NCI-H187 (cell line): ENCODE data around the gene RYK.

ENCODE experiments used
- DNase-seq, 2 experiments: peaks; one replicate each; lab custom pipeline; 2025; lab: John Stamatoyannopoulos, UW

The RYK gene

DNA sequence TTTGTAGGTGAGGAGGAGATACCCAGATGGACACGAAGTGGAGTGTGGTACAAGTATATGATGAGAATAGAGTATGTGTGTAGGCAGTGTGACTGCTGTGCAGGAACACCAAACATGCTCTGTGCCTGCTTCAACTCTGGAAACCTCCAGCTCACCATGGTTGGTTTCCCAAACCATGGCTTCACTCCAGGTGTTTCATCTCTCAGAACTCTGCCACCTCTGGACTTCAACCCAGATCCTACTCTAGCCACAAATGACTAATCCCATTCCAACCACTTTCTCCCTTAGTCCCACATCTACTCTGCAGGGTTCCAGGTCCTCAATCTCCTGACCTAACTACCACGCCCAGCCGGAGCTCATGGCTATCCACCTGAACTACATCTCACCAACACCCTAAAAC is 102.1 kb downstream of the RYK start:
- no peak for DNase-seq

DNA sequence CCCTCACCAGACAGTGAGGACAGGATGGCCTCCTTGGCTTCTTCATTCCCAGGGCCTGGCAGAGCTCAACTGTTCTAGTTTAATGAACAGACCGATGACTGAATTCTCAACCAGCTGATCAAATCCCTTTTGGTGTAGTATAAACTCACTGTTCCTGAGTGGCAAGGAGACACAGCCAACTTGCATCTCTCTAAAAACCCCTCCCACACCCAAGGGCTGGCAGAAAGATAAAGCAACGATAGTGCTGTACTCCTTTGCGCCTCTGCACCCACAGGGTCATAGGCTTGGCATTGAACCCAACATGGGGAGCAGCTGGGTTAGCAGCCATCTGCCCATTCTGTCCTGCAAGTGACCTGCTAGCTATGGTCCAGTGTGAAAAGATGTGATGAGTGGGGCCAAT is 103.2 kb downstream of the RYK start:
- no peak for DNase-seq

DNA sequence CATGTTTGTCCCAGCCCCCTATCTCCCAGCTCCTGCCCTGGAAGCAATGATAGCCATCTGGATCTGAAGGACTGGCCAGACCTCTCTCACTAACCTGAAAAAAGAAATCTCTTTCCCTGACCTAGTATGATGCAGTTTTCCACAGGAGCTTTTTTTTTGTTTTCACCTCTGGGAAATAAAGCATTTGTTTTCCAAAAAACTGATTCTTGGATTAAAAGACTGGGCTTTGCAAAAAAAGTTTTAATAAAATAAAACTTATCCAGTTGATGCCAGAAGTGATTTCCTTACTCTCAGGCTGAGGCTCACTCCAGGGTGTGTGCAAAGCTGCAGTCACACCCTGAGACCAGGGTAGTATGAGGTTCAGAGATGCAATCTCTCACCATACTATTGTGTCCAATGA is 104.0 kb downstream of the RYK start:
- no peak for DNase-seq

DNA sequence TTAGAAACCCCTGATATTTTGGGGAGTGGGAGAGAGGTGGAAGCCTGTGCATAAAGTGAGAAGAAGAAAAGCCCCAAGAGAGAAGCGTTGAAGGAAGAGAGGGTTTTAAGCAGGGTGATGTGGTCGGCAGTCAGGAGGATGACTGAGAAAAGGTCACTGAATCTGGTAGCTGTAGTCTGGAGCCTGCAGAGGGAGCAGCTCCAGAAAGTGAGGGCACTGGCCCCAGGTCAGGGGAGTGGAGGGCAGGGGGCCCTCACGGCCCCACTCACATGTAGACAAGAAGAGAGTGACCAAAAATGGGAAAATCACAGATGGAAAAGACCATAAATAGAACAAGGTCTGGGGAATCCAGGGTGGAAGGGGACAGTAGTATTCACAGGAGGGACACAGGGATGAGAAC is 105.5 kb downstream of the RYK start:
- DNase-seq, result no peak

DNA sequence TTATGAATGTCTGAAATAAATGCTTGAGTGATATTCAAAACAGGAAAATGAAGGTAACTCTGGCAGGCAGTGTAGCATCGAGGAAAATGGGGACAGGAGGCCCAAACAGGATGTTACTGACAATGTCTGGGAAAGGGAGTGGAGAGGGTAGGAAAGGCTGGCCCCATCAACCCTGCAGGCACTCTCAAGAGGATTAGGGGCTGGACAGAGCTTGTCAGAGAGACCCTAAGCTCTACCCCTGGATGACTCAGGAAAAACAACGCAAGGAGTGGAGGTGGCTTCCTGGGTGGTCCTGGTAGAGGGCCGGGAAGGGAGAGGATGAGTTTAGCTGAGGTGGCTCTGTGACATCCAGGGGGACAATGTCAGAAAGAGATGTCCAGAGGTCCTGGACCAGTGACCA is 106.0 kb downstream of the RYK start:
- no peak for DNase-seq

DNA sequence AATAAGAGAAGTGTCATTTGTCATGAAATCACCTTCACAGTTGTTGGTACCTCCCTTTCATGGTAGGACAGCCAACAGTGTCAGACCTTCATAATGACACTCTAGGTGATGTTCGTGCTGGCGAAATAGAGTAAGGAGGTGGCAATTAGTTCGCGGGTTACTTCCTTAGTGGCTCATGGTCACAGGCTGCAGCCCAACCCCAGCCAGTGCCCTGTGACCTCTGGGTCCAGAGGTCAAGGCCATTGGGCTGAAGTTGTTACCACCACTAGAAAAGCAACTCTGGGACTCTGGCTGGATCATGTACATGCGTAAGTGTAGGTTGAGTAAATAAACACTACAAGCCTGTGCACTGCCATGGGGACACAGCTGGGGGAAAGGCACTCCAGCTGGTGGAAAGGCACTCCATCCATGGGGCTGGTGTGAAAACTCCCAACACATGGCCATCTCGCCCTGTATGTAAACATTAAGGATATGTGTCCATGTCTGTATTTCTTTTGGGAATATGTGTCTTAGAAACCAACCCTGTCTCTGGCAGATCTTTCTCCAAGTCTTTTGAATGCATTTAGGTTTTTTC is 106.7 kb downstream of the RYK start:
- no peak for DNase-seq

DNA sequence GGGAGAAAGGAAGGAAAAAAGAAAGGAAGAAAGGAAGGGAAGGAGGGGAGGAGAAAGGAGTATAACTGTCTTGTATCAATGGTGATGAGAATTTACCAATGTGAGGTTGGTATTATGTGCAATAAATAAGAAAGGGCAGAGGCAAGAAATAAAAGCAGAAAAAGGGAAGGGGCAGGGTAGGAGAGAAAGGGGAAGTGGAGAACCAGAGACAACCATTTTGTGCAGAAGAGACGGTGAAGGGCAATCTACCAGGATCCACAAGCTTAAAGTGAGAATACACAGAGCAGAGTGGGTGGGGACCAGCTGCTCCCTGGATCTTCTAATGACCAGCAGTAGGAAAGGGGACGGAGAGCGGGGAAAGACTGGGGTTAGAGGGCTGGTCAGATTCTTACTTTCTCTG is 114.1 kb downstream of the RYK start:
- no peak for DNase-seq

DNA sequence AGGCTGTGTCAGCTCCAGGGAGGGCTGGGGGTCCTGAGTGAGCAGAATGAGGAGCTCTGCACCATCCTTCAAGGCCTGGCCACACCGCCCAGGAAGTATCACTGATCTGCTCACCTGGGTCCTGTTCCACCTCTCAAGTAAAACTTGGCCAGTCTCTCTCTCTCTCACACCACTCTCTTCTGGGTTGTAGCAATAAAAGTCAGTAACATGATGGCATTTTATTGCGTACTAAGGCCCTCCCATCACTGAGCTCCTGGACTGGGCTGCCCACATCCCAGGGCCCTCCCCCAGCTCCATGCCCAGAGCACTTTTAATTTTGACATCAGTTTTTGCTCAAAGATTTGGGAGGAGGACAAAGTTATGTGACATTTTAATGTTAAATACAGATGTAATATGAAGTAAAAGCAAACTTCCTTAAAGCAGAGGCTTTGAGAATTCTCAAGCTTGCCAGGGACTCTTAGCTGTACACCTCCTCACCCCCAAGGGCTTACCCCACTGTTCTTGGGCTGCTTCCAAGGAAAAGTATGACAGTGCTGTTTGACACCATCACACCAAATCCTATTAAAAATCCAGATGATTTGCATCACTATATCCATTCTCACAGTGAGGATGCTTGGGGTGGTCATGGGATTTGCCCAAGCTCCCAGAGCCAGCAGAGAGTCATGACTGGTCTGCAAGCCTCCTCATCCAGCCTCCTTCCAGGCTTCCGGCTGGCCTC is 115.8 kb downstream of the RYK start:
- DNase-seq, result no peak

DNA sequence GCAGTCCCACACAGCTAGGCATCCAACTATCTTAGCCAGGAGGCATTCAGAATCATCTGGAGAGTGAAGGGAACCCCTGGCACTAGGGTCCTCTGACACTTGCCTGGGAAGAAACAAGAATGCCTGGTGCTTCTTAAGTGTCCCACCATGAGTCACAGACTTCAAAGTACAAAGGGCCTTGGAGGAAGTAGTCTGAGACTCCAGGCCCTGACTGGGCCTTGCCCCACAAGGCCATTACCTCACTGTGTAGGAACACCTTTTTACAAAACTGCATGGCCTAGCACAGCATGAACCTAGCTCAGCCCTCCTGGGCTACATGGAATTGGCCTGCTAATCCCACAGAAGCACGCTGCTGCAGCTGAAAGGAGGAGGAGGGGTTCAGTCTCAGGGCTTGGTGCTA is 116.4 kb downstream of the RYK start:
- DNase-seq, result no peak

DNA sequence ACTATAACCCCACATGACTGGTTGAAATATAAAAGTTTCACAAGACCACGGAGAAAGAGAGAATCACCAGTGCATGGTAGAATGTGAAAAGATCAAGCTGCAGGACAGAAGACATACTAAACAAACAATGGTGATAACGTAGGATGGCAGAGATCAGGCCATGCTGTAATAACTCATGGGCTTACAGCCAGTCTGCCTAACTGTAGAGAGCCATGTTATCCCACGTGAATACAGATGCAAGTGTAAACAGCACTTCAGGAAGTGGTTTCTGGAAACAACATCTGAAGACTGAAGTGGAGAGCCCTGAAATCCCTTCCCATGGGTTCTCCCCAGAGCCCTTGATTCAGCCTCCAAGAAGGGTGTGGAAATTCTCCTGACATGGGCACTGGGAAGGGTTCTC is 117.7 kb downstream of the RYK start:
- DNase-seq, result no peak

DNA sequence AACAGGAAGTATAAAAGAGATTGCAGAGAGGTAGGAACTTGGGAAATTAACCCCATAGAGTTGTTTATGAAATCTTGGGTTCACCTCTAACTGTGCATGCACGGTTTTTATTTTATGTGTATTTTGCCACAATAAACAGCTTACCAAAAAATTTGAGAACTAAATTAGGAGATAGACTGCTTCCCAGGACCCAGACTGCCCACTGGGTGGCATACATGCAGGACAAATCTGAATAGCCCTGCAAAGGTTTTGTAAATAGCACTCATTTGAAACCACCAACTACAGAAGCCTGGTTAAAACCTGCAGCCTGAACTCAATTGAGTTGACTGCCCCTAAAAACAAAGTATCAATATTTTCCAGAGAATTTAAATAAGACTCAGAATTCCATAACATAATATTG is 124.5 kb downstream of the RYK start:
- no peak for DNase-seq

DNA sequence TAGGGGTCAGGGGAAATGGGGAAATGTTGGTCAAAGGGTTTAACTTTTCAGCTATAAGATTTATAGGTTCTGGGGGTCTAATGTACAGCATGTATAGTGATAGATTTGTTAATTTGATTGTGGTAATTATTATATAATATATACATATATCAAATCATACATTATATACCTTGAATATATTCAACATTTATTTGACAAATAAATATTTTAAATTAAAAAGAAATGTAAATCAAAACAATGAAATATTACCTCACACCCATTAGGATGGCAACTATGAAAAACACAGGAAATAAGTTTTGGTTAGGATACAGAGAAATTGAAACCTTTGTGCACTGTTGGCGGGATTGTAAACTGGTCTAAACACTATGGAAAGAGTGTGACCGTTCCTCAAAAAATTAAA is 135.9 kb downstream of the RYK start:
- no peak for DNase-seq

DNA sequence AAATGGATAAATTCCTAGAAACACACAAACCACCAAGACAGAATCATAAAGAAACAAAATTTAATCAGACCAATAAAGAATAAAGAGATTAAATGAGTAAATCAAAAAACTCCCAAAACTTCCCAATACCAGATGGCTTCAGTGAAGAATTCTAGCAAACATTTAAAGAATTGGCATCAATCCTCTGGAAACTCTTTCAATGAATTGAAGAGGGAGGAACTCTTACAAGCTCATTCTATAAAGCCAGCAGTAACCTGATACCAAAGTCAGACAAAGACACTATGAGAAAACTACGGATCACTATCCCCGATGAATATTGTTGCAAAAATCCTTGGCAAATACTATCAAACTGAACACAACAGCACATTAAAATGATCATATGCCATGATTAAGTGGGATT is 139.0 kb downstream of the RYK start:
- no peak for DNase-seq

DNA sequence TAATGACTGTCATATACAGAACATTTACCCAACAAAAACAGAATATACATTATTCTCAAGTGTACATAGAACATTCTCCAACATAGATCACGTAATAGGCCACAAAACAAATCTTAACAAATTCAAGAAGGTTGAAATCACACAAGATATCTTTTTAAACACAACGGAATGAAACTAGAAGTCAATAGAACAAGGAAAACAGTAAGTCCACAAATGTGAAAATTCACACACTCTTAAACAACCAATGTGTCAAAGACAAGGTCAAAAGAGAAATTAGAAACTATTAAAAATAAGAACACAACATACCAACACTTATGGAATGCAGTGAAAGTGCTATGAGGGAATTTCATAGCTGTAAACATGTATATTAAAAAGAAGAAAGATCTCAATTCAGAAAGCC is 139.7 kb downstream of the RYK start:
- DNase-seq, result no peak
